Skin epidermis (tissue), 12 donors: ENCODE data around the gene RBBP8NL.

ENCODE experiments used
- H3K27ac ChIP-seq, 21 experiments: fragments of 200-600 bp; sonication (generic) in 11 of 21; one replicate each; pipeline ENCODE4 v1.5.0; 2020; ENCODE audit warnings: mild to moderate bottlenecking in 3 of 21, inconsistent platforms in 2 of 21, moderate library complexity in 2 of 21
- H3K4me3 ChIP-seq, 7 experiments: fragments of 200-600 bp; sonication (generic) in 2 of 7; one replicate each; pipeline ENCODE4 v1.5.0; 2020; ENCODE audit warnings: inconsistent platforms in 2 of 7, mild to moderate bottlenecking in 2 of 7, moderate library complexity in 1 of 7

The RBBP8NL gene, protein sequence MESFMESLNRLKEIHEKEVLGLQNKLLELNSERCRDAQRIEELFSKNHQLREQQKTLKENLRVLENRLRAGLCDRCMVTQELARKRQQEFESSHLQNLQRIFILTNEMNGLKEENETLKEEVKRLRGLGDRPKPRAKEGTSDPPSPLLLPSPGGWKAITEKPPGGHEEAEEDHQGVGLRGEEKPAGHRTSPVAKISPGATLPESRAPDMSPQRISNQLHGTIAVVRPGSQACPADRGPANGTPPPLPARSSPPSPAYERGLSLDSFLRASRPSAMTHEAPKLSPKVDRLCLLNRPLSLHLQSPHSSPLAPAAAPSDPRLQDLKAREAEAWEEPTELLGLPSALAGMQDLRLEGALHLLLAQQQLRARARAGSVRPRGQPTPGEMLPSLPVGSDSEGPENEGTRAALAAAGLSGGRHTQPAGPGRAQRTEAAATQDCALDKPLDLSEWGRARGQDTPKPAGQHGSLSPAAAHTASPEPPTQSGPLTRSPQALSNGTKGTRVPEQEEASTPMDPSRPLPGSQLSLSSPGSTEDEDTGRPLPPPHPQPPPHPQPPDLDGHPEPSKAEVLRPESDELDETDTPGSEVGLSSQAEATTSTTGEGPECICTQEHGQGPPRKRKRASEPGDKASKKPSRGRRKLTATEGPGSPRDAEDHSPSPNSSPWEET

DNA sequence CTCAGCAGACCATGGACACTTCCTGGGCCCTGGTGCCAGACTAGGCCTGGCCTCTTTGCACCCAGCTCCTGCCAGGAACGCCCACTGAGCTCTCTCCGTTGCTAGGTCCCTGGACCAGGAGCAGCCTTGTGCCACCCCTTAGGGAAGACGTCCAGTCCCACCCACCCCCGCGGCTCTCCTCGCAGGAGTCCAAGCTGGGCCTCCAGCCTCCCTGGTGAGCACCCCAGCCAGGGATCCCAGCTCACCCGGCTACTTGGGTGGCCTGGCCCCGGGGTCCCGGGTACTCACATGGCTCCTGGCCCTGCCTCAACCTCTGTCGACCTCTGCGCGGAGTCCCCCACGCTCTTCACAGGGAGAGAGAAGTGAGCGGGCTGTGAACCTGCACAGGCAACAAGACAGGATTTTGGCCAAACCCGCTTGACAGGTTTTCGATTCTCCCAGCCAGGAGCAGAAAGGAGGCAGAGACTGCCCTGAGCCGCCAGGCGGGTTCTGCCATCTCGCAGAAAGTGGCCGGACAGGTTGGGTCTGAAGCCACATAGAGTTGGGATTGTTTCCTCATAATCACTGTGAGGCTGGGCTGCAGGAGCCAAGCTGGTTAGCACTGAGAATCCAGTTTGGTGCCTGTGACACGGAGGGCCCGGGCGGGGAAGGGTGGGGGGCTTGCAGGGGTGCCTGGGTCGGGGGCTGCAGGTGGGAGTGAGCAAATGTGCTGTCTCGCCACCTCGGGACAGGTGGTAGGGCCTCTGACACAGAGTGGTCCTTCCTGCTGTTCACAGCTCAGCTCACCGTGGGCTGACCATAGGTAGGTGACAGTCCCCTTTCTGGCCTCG is at the start of gene RBBP8NL:
Gene RBBP8NL, minus strand, starts transcription at position 368 of the 830 bp plus-strand sequence. CDS start 7,892 bp downstream, outside the sequence.
- peak within 1 kb of the TSS in 6 of 7 experiments; percentile 9 to 34 (median 25) for H3K4me3 ChIP-seq
- peak within 1 kb of the TSS in 14 of 21 experiments; percentile 14 to 76 (median 64) for H3K27ac ChIP-seq

DNA sequence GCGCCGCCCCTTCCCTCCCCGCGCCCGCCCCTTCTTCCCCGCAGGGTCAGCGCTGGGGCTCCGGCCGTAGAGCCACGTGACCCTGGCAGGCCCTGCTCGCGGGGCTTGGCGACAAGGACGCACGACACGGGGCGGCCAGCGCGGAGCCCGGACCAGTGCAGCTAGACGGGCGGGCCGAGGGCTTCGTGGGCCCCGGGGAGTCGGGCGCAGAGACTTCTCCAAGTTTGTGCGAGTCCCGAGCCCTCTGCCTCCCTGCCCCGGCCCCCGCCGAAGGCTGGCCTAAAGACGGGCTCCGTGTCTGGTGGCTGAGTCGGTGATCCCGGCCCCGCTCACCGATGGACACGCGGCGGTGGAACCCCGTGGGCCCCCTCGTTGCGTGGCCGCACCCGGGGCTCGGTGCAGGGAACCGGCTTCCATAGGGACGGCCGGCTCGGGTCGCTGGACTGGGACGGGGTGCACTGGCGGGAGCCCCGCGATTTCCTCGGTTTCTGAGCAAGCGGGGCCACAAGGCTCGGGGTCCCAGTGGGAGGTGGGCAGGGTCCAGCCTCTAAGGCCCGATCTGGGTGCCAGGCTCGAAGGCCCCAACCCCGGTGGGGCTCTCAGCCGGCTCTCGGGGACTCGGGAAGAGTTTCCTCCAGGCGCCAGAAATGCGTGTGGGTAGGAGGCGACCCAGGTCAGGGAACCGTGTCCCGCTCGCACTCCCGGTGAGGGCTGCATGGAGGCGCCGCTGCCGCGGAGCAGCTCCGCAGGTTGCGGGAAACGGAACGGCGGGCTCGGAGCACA is 48.9 kb upstream of the RBBP8NL start:
- Histone ChIP-seq H3K27ac (no peak overlapping the region), H3K4me3 (peak overlapping the region in 1 of 7 experiments; percentile 30)

DNA sequence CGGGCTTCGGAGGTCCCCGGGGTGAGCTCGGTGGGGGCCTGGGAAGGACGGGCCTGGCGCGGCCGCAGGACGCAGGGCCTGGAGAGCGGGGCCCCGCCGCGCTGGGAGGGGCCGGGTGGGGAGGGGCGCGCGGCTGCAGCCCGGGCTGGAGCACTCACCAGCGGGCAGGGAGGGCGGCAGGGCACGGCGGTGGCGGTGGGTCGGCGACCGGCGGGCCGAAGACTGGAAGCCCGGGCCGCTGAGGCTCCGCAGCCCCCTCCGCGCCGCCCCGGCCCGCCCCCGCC is 48.4 kb upstream of the RBBP8NL start, which contains the start of gene GATA5:
Gene GATA5, minus strand, starts transcription at position 224 of the 284 bp plus-strand sequence. CDS start 474 bp downstream, outside the sequence.
- H3K27ac ChIP-seq: peak within 1 kb of the TSS in 1 of 21 experiments; percentile 23
- peak within 1 kb of the TSS in 2 of 7 experiments; percentile 13 to 30 for H3K4me3 ChIP-seq

DNA sequence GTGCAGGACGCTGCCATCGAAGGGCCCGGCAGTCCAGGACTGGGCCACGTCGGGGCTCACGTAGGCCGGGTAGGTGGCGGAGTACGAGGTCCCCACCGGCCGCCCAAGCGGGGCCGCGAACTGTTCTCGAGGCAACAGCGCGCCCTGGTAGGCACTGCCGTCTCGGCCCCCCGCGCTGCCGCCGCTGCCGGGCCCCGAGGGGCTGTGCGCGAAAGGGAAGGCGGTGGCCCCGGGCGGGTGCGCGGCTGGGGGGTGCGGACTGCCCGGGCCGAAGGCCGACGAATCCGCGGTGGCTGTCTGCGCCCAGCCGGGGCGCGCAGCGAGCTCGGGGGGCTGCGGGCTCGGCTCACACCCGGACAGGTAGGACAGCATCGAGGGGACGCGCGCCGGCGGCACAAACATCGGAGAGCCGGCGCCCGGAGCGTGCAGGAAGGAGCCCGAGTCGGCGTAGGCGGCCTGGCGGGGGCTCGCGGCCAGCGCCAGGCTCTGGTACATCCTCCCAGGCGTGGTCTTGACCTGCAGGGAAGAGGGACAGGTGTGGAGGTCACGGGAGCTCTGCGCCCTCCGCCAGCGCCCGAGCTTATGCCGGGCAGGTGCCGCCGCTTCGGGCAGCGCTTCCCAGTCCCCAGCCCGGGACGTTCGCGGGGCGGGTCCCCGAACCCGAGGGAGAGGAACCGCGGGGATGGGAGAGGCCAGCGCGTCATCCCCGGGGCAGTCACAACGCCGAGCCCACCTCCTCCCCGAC is 47.9 kb upstream of the RBBP8NL start:
- peak overlapping the region in 2 of 7 experiments; percentile 13 to 30 for H3K4me3 ChIP-seq
- peak overlapping the region in 1 of 21 experiments; percentile 23 for H3K27ac ChIP-seq

DNA sequence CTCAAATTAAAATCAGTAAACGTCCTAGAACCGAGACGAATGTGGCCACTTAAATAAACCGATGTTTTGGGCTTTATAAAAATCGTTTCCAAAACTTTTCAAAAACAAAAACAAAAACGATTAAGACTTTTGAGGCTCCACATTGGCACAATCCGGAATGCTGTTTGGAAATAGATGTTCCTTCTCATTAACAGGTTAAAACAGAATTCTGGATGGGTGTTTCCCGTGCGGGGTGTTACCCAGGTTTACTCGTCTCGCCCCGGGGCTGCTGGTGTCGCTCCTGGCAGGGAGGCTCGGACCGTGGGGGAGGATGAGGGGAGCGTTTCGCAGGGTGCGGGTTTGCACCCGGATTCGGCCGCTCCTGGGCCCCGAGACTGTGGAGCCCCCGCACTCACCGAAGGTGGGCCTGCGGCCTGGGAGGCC is 47.3 kb upstream of the RBBP8NL start:
- peak overlapping the region in 1 of 7 experiments; percentile 30 for H3K4me3 ChIP-seq
- peak overlapping the region in 1 of 21 experiments; percentile 23 for H3K27ac ChIP-seq

DNA sequence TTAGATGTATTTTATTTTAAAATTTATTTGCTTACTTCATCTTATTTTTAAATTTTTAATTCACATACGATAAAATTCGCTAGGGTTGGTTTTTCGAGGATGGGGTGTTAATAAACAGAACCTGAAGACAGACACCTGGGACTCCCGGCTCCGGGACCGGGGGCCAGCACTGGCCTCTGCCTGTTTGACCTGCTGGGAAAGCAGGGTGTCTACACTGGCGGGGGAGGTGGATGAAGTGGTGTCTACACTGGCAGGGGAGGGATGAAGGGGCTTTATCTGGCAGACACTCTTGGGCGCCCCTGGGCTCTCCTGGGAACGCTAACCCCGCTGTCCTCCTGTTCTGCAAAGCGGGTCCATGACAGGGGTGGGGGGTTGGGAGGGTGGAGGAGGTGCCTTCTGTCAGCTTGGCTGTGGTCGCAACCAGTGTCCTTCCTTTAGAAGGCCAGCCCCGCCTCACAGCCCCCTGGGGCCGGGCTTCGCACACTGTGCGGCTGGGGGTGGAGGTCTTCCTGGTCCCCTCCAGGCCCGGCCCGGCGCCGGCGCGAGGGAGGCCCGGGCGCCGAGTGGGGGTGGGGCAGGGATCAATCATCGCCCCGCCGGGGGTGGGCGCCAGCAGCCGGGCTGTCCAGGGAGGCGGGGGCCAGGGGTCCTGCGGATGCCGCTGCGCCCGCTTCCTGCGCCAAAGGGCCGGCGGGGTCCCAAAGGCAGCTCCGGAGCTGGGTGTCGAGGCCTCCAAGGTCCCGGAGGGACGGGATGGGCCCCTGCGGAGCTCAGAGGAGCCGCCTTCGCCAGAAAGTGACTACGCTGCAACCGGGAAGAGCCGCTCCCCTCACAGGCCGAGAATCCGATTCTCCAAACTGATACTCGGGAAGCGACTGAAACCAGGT is 46.6 kb upstream of the RBBP8NL start:
- Histone ChIP-seq H3K4me3 (no peak overlapping the region), H3K27ac (no peak overlapping the region)

DNA sequence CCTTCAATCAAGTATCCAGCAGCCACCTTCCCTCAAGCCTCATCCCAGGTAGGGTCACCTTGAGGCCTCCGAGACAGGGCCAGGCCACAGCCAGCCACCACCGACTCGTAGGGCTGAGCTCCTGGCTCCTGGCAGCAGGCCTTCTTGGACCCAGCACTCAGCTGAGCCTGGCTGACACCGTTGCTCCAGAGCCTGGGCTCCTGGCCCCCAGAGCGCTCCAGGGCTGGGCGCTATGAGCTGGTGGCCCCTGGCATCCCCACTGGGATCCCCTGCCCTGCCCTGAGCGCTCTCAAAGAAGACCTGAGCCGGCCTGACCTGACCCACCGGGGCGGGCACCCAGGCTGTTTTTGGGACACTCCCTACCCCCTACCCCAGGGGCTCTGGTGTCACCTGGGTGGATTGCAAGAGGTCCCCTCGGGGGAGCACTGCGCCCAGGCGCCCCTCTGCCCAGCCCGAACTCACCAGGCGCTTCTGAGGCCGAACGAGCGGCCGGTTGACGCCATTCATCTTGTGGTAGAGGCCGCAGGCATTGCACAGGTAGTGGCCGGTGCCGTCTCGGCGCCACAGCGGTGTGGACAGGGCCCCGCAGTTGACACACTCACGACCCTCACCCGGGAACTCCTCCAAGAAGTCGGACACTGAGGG is 45.7 kb upstream of the RBBP8NL start:
- Histone ChIP-seq H3K4me3 (no peak overlapping the region), H3K27ac (no peak overlapping the region)

DNA sequence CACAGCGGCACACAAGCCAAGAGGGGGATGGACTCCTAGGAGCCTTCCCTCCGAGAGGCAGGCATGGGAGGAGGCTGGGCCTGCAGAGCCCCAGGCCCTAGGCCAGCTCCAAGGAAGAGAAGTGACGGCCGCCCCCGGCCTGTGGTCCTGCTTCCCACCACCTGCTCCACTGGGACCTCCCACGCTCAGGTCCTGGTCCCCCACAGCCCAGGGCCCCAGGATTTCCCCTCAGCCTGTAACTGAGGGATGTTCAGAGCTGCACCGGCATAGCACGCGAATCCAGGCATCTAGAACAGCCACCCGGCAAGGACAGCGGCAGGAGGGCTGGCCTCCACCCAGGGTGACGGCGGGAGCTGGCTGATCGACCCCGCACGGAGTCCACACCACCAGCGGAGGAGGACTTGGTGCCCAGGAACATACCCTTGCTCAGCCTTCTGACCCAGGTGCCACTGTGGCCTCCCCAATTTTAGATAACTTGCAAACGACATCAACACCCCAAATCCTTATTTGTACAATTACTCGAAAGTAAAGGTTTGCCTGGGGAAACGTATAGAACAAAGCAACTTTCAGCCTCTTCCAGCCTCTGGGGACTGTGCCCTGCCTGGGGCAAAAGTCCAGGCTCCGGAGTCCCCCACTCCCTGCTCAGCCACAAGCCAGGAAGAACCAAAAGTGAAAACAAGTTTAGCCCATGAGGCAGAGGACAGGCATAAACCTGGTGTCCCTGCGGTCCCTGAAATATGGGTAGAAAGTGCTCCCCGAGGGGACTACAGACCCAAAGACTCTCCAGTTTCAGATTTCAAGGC is 45.0 kb upstream of the RBBP8NL start:
- no peak overlapping the region for H3K27ac ChIP-seq
- H3K4me3 ChIP-seq: no peak overlapping the region

DNA sequence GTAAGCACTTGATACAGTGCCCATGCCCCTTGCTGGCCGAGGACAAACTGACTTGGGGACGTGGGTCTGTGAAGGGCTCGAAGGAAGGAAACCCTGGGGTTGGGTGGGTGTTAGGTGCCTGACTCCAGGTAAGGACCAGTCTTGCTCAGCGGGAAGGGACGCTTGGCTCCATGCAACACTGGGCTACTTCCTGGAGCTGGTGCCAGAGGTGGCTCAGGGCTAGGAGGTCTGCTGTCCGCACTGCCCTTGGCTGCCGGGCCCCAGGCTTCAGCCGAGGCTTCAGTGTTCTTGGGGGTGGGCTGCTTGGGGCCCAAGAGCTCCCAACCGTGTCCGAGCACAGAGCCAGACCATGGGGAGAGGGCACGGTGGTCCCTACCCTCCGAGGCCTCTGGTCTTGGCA is 43.1 kb upstream of the RBBP8NL start:
- Histone ChIP-seq H3K27ac (no peak overlapping the region), H3K4me3 (no peak overlapping the region)

DNA sequence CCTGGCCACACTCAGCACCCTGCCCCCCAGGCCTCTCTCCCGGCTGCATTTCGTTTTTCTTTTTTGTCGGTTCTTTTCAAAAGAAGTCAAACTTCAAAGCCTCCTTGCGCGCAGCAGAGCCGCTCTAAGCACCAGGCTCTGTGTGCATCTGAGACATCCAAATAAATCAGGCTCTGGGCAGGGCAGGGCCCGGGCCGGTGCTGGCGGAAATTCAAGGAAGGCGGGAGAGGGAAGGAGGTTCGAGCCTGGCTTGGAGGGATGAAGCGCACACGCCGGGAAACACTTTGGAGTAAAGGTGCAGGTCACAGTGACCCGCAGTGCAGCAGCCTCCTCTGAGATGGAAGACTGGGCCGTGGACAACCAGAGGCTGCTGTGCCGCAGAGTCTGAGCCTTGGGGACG is 42.7 kb upstream of the RBBP8NL start:
- H3K27ac ChIP-seq: no peak overlapping the region
- no peak overlapping the region for H3K4me3 ChIP-seq

DNA sequence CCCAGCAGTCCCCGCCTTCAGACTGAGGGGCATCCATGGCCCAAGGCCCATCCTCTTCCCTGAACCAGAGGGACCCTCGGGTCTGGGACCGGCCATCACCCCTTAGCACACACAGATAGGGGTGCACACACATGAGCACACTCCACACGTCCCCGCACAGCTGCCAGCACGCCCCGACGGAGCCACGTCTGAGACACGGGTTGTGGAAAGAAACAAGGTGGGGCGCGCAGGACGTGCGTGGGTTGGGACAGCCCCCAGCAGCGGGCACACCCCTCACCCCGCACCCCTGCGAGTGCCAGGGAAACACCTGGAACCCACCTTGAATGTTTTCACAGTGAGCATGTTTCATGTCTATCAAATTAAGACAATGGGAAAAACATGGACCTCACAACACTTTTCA is 42.0 kb upstream of the RBBP8NL start:
- Histone ChIP-seq H3K27ac (no peak overlapping the region), H3K4me3 (no peak overlapping the region)

DNA sequence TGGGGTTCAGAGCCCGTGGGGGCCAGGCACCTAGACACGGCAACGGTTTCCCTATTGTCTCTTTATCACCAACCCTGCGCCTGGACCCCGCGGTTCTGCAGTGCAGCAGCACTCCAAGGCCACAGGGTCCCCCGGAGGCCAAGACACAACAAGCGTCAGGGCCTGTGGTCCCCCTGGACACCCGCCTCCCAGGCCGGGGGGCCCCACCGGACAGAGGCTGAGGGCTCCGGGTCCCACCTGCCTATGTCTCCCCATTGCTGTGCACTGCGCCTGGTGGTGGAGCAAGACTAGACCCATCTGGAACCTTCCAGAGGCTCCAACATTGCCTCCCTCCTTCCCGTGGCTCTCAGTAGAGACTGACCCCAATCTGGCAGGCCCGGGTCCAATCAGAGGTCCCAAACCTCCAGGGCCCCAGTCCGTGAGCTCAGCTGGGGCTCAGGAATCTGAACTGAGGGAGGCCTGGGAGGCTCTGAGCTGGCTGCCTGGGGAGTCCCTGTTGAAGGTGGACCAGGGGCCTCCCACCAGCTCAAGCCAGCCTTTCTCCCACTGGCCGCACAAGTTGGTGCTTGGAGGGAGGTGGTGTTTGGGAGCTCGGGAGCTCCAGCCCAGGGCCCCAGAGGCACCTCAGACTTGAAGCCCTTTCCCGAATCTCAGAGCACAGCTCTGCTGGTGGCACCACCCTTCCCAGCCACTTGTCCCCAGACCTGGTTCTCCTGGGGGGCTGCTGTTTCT is 39.6 kb upstream of the RBBP8NL start:
- Histone ChIP-seq H3K4me3 (no peak overlapping the region), H3K27ac (no peak overlapping the region)

DNA sequence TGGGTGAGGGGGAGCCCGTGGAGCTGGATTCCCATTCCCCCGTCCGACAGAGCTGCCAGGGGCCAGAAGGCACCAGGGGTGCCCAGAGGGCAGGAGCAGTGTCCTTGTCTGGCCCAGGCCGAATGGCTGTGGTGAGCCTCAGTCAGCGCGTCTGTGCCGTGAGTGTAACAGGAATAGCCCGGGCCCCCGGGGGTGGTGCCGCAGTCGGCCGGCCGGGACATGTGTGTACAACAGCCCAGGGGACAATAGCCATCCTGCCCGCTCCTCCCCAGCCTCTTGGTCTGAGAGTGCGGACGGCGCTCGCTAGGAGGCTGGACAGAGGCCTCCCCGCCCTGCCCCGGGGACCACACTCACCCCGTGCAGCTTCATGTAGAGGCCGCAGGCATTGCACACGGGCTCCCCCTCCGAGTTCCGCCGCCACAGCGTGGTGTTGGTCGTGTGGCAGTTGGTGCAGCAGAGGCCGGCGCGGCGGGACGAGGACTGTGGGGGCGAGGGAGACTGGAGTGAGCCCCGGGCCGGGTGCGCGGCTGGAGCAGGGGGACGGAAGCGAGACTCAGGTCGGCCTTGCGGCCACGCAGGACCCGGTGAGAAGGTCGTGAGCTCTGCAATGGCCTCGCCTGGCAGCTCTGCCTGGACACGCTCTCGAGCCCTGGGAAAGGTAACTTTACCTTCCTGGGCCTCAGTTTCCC is 38.9 kb upstream of the RBBP8NL start:
- no peak overlapping the region for H3K4me3 ChIP-seq
- no peak overlapping the region for H3K27ac ChIP-seq

DNA sequence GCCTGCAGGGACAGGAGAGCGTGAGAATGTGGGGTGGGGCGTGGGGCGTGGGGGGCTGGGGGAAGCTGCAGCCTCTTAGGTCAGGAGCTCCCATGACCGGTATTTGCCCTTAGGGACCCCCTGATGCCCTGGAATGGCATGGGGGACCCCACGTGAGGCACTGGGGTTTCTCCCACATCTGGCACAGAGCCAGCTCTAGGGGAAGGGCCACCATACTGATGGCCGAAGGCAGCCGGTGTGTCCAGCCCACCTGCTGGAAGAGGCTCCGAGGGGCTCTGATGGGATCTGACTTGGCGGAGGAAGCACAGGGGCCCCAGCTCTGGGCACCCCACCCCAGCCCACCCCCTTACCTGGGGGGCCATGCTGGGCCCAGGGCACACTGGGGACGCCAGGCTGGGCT is 37.7 kb upstream of the RBBP8NL start:
- Histone ChIP-seq H3K27ac (no peak overlapping the region), H3K4me3 (no peak overlapping the region)

DNA sequence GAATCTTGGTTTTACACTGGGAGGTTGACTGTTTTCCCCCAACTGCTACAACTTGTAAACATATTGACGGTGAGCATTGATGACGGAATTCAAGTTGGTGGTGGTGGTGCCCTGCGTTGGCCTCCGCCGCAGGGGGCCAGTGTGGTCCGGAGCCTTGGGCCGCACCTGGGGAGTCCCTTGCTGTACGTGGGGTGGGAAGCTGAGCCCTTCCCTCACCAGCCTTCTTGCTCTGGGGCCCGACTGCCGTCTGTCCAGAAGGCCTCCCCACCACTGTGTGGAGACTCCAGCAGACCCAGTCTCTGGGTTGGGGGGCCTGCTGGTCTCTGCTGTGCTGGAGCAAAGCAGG is 37.1 kb upstream of the RBBP8NL start:
- no peak overlapping the region for H3K27ac ChIP-seq
- H3K4me3 ChIP-seq: no peak overlapping the region
